ENCODE results near the gene ERICH2.

The ERICH2 gene

DNA sequence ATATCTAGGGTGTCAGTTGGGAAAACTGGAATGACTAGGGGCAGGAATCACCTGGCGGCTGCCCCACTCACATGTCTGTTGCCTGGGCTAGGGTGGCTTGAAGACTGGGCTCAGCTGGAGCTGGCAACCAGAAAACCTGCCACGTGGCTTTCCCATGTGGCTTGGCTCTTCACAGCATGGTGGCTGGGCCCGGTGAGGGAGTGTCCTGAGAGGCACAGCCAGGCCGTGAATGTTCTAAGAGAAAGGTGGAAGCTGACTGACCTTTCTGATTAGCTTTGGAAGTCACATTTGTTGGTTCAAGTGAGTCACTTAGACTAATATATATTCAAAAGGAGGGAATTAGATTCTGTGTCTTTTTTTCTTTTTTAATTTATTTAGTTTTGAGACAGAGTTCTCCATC lies 32.4 kb upstream of the ERICH2 start:
- Histone ChIP-seq H3K9ac (no peak overlapping the region), H3K4me1 (peaks cover 0 to 13% (median 0%) of the 10 kb centered on the region in 10 experiments; a peak in 3 of 20 replicates), H3K9me3 (replicated peaks in 1 of 11) (peaks cover 0 to 14% (median 9%) of the 10 kb centered on the region in 11 experiments; a peak in 14 of 22 replicates), H3K27me3 (no peaks in the 10 kb centered on the region), H3K36me3 (no peaks in the 10 kb centered on the region), H3K27ac (no peak overlapping the region), H4K20me1 (no peaks in the 10 kb centered on the region), H3K4me2 (no peak overlapping the region), H3K4me3 (no peak overlapping the region)
- TF ChIP-seq Cebpa-rat (IDR thresholded peaks at IDR 0.05) = no peak

DNA sequence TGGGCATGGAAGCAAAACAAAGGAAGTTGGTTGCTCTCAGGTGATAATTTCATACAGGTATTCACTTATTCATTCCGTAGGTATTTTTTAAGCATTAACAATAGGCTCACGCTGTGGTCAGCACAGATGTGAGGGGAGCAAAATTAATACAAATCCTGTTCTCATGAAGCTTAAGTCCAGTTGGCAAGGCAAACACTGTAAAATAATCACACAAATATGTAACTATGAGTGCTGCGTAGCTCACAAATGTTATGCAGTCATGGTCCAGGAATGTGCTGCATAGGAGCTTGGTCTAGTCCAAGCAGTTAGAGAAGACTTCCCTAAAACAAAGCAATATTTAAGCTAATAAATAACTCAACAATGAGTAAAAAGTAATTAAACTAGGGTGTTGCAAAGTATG lies 31.1 kb upstream of the ERICH2 start:
- Histone ChIP-seq H3K4me3 (no peak overlapping the region), H3K27ac (no peak overlapping the region), H3K9ac (no peak overlapping the region)

GRCh38 chr2:170739507-170740046 lies 30.6 kb upstream of the ERICH2 start:
- Histone ChIP-seq H3K9me3 (replicated peaks in 1 of 11) (peaks cover 0 to 14% (median 9%) of the 10 kb centered on the region in 11 experiments; a peak in 14 of 22 replicates), H3K9ac (no peak overlapping the region), H3K4me1 (peaks cover 0 to 13% (median 0%) of the 10 kb centered on the region in 10 experiments; a peak in 4 of 20 replicates), H4K20me1 (no peaks in the 10 kb centered on the region), H3K27me3 (no peaks in the 10 kb centered on the region), H3K4me2 (no peak overlapping the region), H3K36me3 (no peaks in the 10 kb centered on the region), H3K4me3 (no peak overlapping the region), H3K27ac (no peak overlapping the region)
- no peak for TF ChIP-seq Cebpa-rat (IDR thresholded peaks at IDR 0.05)

More for the DNA sequence above, 31.1 kb upstream of the ERICH2 start:
- TF ChIP-seq Cebpa-rat (IDR thresholded peaks at IDR 0.05) = no peak
- H3K36me3 ChIP-seq = no peaks in the 10 kb centered on the region
- H3K4me2 ChIP-seq = no peak overlapping the region
- peaks cover 0 to 14% (median 9%) of the 10 kb centered on the region in 11 experiments; a peak in 14 of 22 replicates for H3K9me3 ChIP-seq (replicated peaks in 1 of 11)
- no peaks in the 10 kb centered on the region for H4K20me1 ChIP-seq
- H3K4me1 ChIP-seq = peaks cover 0 to 13% (median 0%) of the 10 kb centered on the region in 10 experiments; a peak in 3 of 20 replicates
- no peaks in the 10 kb centered on the region for H3K27me3 ChIP-seq

DNA sequence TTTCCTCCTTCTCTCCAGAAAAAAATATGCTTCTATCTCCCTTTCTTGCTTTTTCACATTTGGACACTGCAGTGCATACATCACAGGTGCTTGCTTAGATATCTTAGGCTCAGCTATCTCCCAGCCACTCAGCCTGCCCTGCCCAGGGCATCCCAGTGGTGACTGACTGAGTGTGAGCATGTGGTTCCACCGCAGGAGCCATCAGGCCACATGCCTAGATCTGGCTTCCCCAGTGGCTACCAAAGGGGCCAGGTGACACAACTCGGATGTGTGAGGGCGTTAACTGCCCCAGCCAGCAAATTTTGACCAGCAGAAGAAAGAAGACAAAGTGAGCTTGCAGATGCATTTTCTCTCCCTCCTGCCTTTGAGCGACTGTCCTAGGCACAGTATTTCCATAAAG lies 29.5 kb upstream of the ERICH2 start:
- Histone ChIP-seq H3K9ac (no peak overlapping the region), H3K27ac (no peak overlapping the region), H4K20me1 (no peaks in the 10 kb centered on the region), H3K36me3 (no peaks in the 10 kb centered on the region), H3K27me3 (no peaks in the 10 kb centered on the region), H3K4me3 (no peak overlapping the region), H3K9me3 (replicated peaks in 1 of 11) (peaks cover 0 to 14% (median 9%) of the 10 kb centered on the region in 11 experiments; a peak in 14 of 22 replicates), H3K4me2 (no peak overlapping the region), H3K4me1 (peaks cover 0 to 13% (median 0%) of the 10 kb centered on the region in 10 experiments; a peak in 4 of 20 replicates)
- TF ChIP-seq Cebpa-rat (IDR thresholded peaks at IDR 0.05) = no peak

GRCh38 chr2:170742000-170742399 lies 28.2 kb upstream of the ERICH2 start:
- Histone ChIP-seq H4K20me1 (no peaks in the 10 kb centered on the region), H3K27me3 (no peaks in the 10 kb centered on the region), H3K4me2 (no peak overlapping the region), H3K9ac (no peak overlapping the region), H3K9me3 (replicated peaks in 1 of 11) (peaks cover 0 to 11% (median 8%) of the 10 kb centered on the region in 11 experiments; a peak in 14 of 22 replicates), H3K4me3 (no peak overlapping the region), H3K27ac (no peak overlapping the region), H3K4me1 (peaks cover 0 to 1% (median 0%) of the 10 kb centered on the region in 10 experiments; a peak in 3 of 20 replicates), H3K36me3 (no peaks in the 10 kb centered on the region)
- no peak for TF ChIP-seq Cebpa-rat (IDR thresholded peaks at IDR 0.05)

- Histone ChIP-seq H3K4me1 (peaks cover 7 to 11% (median 8%) of the 10 kb centered on the region in 10 experiments; a peak in 18 of 20 replicates), H3K27me3 (no peaks in the 10 kb centered on the region), H3K27ac (no peak overlapping the region), H4K20me1 (no peaks in the 10 kb centered on the region), H3K9me3 (replicated peaks in 1 of 11) (peaks cover 0 to 1% (median 0%) of the 10 kb centered on the region in 11 experiments; a peak in 2 of 22 replicates), H3K4me2 (no peak overlapping the region), H3K4me3 (no peak overlapping the region), H3K9ac (no peak overlapping the region), H3K36me3 (no peaks in the 10 kb centered on the region)
- TF ChIP-seq Cebpa-rat (IDR thresholded peaks at IDR 0.05) = no peak
These were observed 27.2 kb upstream of the ERICH2 start for GRCh38 chr2:170742896-170743529.

GRCh38 chr2:170743530-170744239 lies 26.5 kb upstream of the ERICH2 start:
- no peak for TF ChIP-seq Cebpa-rat (IDR thresholded peaks at IDR 0.05)
- Histone ChIP-seq H3K27ac (no peak overlapping the region), H3K9me3 (replicated peaks in 1 of 11) (no peaks in the 10 kb centered on the region; a peak in 1 of 22 replicates), H3K36me3 (no peaks in the 10 kb centered on the region), H4K20me1 (no peaks in the 10 kb centered on the region), H3K27me3 (no peaks in the 10 kb centered on the region), H3K4me3 (no peak overlapping the region), H3K9ac (no peak overlapping the region), H3K4me2 (no peak overlapping the region), H3K4me1 (peaks cover 8 to 15% (median 10%) of the 10 kb centered on the region in 10 experiments; a peak in 18 of 20 replicates)

DNA sequence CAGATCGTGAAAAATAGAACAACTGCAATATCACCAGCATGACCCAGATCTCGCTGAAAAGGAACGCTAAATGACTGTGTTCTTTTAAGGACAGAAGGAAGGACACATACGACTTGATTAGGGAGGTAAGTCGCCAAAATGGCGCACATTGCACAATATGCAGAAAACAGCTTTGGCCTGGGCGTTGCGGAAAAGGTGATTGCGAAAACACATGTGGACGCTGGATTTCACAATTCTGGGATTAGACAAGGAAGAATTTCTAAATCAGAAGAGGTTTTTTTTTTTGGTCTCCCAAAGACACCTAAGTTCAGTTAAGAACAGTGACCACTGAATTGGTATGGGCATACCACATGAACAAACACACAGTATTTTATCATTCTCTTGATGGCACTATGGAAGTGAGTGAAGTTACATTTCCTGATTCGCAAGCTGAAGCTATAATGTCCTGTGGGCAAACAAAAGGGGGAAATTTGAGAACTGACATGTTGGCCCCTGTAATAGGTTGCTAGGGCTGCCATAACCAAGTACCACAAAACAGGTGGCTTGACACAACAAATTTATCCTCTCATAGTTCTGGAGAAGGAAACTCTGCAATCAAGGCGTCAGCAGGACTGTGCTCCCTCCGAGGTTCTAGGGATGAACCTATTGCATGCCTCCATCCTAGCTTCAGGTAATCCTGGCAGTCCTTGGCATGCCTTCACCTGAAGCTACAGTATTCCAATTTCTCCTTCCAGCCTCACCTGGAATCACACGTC lies 25.8 kb upstream of the ERICH2 start:
- Histone ChIP-seq H3K9me3 (replicated peaks in 1 of 11) (no peaks in the 10 kb centered on the region; a peak in 1 of 22 replicates), H3K4me2 (peak overlapping the region in 1 of 11 experiments; percentile 17; a peak in 1 of 22 replicates), H3K4me1 (peaks cover 8 to 15% (median 10%) of the 10 kb centered on the region in 10 experiments; a peak in 18 of 20 replicates), H3K36me3 (no peaks in the 10 kb centered on the region), H3K4me3 (no peak overlapping the region), H3K27me3 (no peaks in the 10 kb centered on the region), H4K20me1 (no peaks in the 10 kb centered on the region), H3K27ac (no peak overlapping the region), H3K9ac (no peak overlapping the region)
- TF ChIP-seq Cebpa-rat (IDR thresholded peaks at IDR 0.05) = peak in 4 of 11 experiments; percentile 16 to 68 (median 42); a peak in 3 of 22 replicates

All from BLaER1 treated with 17β-estradiol and CSF1 and Interleukin-3, amounts not matched to agents 10 nM and 100 nM (cell line).